Measurements from ENCODE around the gene CYTH3. TPM values are rescaled to one million over a fixed set of nuclear protein-coding genes. Genes with fewer than 3 reads are reported as not detected.
A peak's percentile ranks its signal among the peaks of the same experiment; 100 is the strongest.

CYTH3 gene
- total and polyA plus RNA-seq, 12 donors: 15.9 to 27.9 (median 20.5) TPM

GRCh38 chr7:6221340-6222319, 50.8 kb downstream of the CYTH3 start:
- Histone ChIP-seq H3K27ac (peak overlapping the region in 8 of 10 donors; percentile 31 to 69 (median 34)), H3K9me3 (no peaks in the 10 kb centered on the region), H3K36me3 (no peaks in the 10 kb centered on the region), H3K27me3 (no peaks in the 10 kb centered on the region), H3K4me3 (no peak overlapping the region), H3K4me1 (peaks cover 13 to 85% (median 65%) of the 10 kb centered on the region in 9 donors)
- DNase-seq: no peak
- intact Hi-C loops (cut with DNase I): loop anchor here in 1 of 10 donors (10.0 kb wide), 1 partner anchor 57 kb away; no protein-coding TSS in a partner anchor
- TF ChIP-seq CTCF (IDR thresholded peaks at IDR 0.05): no peak
- ATAC-seq: peak in 6 of 8 donors; percentile 21 to 73 (median 54)
- 54% methylated on average over 9 of the region's 9 CpGs for WGBS, 2 donors

GRCh38 chr7:6218329-6218728, 54.1 kb downstream of the CYTH3 start:
- peak overlapping the region in 2 of 10 donors; percentile 6 for H3K27ac ChIP-seq
- WGBS, 2 donors: 61 to 64% methylated on average over 3 of the region's 3 CpGs
- H3K36me3 ChIP-seq: no peaks in the 10 kb centered on the region
- intact Hi-C loops (cut with DNase I): no loop called here
- no peak for TF ChIP-seq CTCF (IDR thresholded peaks at IDR 0.05)
- DNase-seq (no peak), ATAC-seq (no peak)
- H3K27me3 ChIP-seq: no peaks in the 10 kb centered on the region
- peaks cover 5 to 55% (median 38%) of the 10 kb centered on the region in 9 donors for H3K4me1 ChIP-seq
- H3K4me3 ChIP-seq: no peak overlapping the region
- peaks cover 0 to 9% (median 4%) of the 10 kb centered on the region in 11 donors for H3K9me3 ChIP-seq

DNA sequence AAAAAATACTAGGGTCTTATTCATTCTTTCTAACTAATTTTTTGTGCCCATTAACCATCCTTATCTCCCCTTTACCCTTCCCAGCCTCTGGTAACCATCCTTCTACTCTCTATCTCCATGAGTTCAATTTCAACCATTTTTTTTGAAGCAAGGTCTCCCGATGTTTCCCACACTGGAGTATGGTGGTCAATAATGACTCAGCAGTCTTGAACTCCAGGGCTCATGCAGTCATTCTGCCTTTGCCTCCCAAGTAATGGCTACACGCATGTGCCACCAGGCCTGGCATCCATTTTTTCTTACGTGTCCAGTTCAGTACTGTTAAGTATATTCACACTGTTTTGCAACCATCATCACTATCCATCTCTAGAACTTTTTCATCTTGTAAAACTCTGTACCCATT, 60.4 kb downstream of the CYTH3 start:
- Histone ChIP-seq H3K27me3 (no peaks in the 10 kb centered on the region), H3K9me3 (peaks cover 0 to 9% (median 4%) of the 10 kb centered on the region in 11 donors), H3K4me3 (no peak overlapping the region), H3K4me1 (peaks cover 0 to 33% (median 16%) of the 10 kb centered on the region in 9 donors), H3K27ac (no peak overlapping the region), H3K36me3 (no peaks in the 10 kb centered on the region)
- intact Hi-C loops (cut with DNase I): no loop called here
- DNase-seq (no peak), ATAC-seq (no peak)
- WGBS, 2 donors: 95 to 100% methylated on average over 3 of the region's 3 CpGs
- TF ChIP-seq CTCF (IDR thresholded peaks at IDR 0.05): no peak

GRCh38 chr7:6210621-6211372, 61.6 kb downstream of the CYTH3 start:
- H3K4me3 ChIP-seq: no peak overlapping the region
- intact Hi-C loops (cut with DNase I): no loop called here
- no peak for TF ChIP-seq CTCF (IDR thresholded peaks at IDR 0.05)
- no peak for ATAC-seq
- no peak for DNase-seq
- H3K36me3 ChIP-seq: no peaks in the 10 kb centered on the region
- peaks cover 0 to 7% (median 3%) of the 10 kb centered on the region in 11 donors for H3K9me3 ChIP-seq
- no peaks in the 10 kb centered on the region for H3K27me3 ChIP-seq
- WGBS, 2 donors: 84 to 87% methylated on average over 7 of the region's 7 CpGs
- no peak overlapping the region for H3K27ac ChIP-seq
- H3K4me1 ChIP-seq: peaks cover 0 to 41% (median 28%) of the 10 kb centered on the region in 9 donors

All from heart right ventricle (tissue), 16 donors.